C4-2B (cell line): Measurements from ENCODE around the gene KCNJ14.

Experiments
- H3K27ac ChIP-seq: fragments of 450-650 bp; 2 replicates; pipeline ENCODE4 v1.5.1; 2017
- ZFX ChIP-seq: fragments of 450-650 bp; IDR thresholded peaks from 2 replicates; pipeline ENCODE4 v1.6.1; 2017
- TF ChIP-seq, protein P1 (sequence below): fragments of 450-650 bp; conservative IDR thresholded peaks from 2 replicates; pipeline ENCODE4 v1.5.1; 2017; ENCODE audit warnings: mild to moderate bottlenecking

The KCNJ14 gene

DNA sequence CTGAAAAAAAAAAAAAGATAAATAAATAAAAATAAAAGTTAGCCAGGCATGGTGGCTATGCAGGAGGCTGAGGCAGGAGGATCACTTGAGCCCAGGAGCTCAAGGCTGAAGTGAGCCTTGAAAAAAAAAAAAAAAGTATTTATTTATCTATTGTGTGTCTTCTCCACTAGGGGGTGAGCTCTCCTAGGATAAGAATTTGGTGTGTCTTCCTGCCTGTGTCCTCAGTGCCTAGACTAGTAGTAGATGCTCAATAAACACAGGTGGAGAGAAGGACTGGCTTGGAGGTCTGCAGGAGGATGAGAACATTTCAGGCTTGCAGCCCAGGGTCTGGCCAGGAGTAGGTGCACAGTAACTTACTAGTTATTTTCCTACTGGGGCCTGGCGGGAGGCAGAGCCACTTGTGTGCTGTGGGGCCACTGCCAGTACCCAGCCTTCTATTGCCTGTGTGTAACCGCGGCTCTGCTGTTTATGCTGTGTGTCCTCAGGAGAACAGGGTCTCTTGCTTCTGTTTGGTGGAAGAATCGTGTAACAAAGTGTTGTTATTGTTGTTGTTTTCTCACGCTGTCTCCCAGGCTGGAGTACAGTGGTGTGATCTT lies 50.9 kb downstream of the KCNJ14 start:
- TF ChIP-seq ZFX, result no peak
- TF ChIP-seq, protein P1, sequence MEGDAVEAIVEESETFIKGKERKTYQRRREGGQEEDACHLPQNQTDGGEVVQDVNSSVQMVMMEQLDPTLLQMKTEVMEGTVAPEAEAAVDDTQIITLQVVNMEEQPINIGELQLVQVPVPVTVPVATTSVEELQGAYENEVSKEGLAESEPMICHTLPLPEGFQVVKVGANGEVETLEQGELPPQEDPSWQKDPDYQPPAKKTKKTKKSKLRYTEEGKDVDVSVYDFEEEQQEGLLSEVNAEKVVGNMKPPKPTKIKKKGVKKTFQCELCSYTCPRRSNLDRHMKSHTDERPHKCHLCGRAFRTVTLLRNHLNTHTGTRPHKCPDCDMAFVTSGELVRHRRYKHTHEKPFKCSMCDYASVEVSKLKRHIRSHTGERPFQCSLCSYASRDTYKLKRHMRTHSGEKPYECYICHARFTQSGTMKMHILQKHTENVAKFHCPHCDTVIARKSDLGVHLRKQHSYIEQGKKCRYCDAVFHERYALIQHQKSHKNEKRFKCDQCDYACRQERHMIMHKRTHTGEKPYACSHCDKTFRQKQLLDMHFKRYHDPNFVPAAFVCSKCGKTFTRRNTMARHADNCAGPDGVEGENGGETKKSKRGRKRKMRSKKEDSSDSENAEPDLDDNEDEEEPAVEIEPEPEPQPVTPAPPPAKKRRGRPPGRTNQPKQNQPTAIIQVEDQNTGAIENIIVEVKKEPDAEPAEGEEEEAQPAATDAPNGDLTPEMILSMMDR, result peak; percentile 50
- H3K27ac ChIP-seq, result no peak overlapping the region

- H3K27ac ChIP-seq, result no peak overlapping the region
- TF ChIP-seq, protein P1, result no peak
- TF ChIP-seq ZFX, result no peak
These were observed 52.6 kb downstream of the KCNJ14 start for GRCh38 chr19:48507911-48508439.

GRCh38 chr19:48508729-48509411 lies 53.5 kb downstream of the KCNJ14 start:
- TF ChIP-seq ZFX, result no peak
- TF ChIP-seq, protein P1, result no peak
- H3K27ac ChIP-seq, result no peak overlapping the region

DNA sequence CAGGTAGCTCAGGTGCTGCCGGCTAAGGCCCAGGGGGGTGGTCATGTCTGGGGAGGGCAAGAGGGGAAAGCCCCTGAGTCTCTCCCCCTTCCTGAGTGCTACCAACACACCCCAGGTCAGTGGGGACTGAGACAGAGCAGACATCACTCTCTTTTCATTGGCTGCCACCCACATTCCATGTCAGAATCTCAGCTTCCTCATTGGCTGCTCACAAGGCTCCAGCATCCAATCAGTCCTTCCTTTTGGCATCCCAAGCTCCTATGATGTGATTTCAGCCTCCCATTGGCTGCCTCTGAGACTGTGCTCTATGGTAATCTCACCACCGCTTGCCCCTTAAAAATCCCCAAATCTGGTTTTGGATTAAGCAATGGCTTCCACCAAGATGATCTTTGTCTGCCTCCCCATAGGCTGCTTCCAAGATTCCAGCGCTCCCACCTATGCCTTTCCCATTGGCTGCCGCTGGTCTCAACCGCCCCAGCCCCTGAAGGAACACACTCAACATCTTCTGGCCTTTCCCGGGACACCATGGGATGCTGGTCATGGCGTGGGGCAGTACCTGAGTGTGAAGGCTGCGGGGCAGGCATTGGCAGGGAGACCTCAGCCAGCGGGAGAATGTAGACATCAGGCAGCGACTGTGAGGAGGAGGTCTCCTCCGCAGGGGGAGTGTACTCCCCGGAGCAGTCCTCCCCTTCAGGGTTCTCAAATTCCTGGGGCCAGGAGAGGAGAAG lies 54.3 kb downstream of the KCNJ14 start:
- TF ChIP-seq, protein P1, result no peak
- TF ChIP-seq ZFX, result no peak

GRCh38 chr19:48510421-48511268 lies 55.3 kb downstream of the KCNJ14 start:
- TF ChIP-seq ZFX, result no peak
- TF ChIP-seq, protein P1, result no peak

More for the DNA sequence above, 54.3 kb downstream of the KCNJ14 start:
- no peak overlapping the region for H3K27ac ChIP-seq

GRCh38 chr19:48511321-48511731 lies 56.0 kb downstream of the KCNJ14 start:
- TF ChIP-seq ZFX, result no peak
- TF ChIP-seq, protein P1, result no peak
- no peak overlapping the region for H3K27ac ChIP-seq

More at GRCh38 chr19:48510421-48511268, 55.3 kb downstream of the KCNJ14 start:
- no peak overlapping the region for H3K27ac ChIP-seq
